Glutamatergic neuron (in vitro differentiated cells): Measurements from ENCODE around the gene CDC40. TPM values are rescaled to one million over a fixed set of nuclear protein-coding genes. Genes with fewer than 3 reads are reported as not detected.

Experiments used
- total RNA-seq: library from RNA; stranded (reverse); fragmentation: NEBNext Ultra II Directional; extraction: Animal tissue kit (Norgen Biotek cat#: 25700); gene quantifications from one replicate; pipeline ENCODE4 v1.2.1, GENCODE V29; 2021; ENCODE audit not compliant: unreplicated experiment

The CDC40 gene
- total RNA-seq, 1 donor from 2014 or later = 17.8 TPM

Other genes with a start within 250 kb of the CDC40 start
- not detected for gene GPR6, start 202.1 kb upstream of the CDC40 start, total RNA-seq
- 92.7 TPM for gene WASF1, start 757 bp upstream of the CDC40 start, total RNA-seq
- gene METTL24, start 177.9 kb downstream of the CDC40 start, total RNA-seq = 1.5 TPM
- gene DDO, start 235.1 kb downstream of the CDC40 start, total RNA-seq = not detected